Suprapubic skin (tissue), 4 donors: ENCODE data around the gene FASTKD2. TPM values are rescaled to one million over a fixed set of nuclear protein-coding genes. Genes with fewer than 3 reads are reported as not detected.

Experiments used
- DNase-seq, 2 donors: peaks; one replicate each; pipeline ENCODE4 v3.0.0-alpha.2; 2019; ENCODE audit warnings: low spot score in 2 of 2
- H3K27ac ChIP-seq: fragments of 200-600 bp; sonication (generic); one replicate; pipeline ENCODE4 v1.5.1; 2019
- H3K27me3 ChIP-seq: fragments of 200-600 bp; sonication (generic); one replicate; pipeline ENCODE4 v1.5.1; 2019
- H3K36me3 ChIP-seq: fragments of 200-600 bp; sonication (generic); one replicate; pipeline ENCODE4 v1.5.1; 2019
- H3K4me1 ChIP-seq: fragments of 200-600 bp; sonication (generic); one replicate; pipeline ENCODE4 v1.5.1; 2019
- H3K4me3 ChIP-seq: fragments of 200-600 bp; sonication (generic); one replicate; pipeline ENCODE4 v1.5.1; 2019; ENCODE audit warnings: mild to moderate bottlenecking
- H3K9me3 ChIP-seq: fragments of 200-600 bp; sonication (generic); one replicate; pipeline ENCODE4 v1.5.1; 2019
- CTCF ChIP-seq, 2 donors: fragments of 200-600 bp in 1 of 2; fragments of 450-650 bp in 1 of 2; sonication (generic) in 1 of 2; IDR thresholded peaks; one replicate each; pipeline ENCODE4 v1.5.1; 2016 to 2019; ENCODE audit warnings: antibody characterized with exemption in 2 of 2, mild to moderate bottlenecking in 1 of 2, moderate library complexity in 1 of 2
- EP300 ChIP-seq: sonication (generic); formaldehyde crosslinking; IDR thresholded peaks from one replicate; pipeline ENCODE4 v1.6.1; 2017; ENCODE audit warnings: antibody characterized with exemption
- POLR2A ChIP-seq, 2 donors: fragments of 450-650 bp; IDR thresholded peaks; one replicate each; pipeline ENCODE4 v1.6.1; 2017; ENCODE audit warnings: antibody characterized with exemption in 2 of 2, mild to moderate bottlenecking in 2 of 2, moderate library complexity in 2 of 2
- POLR2AphosphoS5 ChIP-seq, 3 donors: sonication (generic); formaldehyde crosslinking; IDR thresholded peaks; one replicate each; pipeline ENCODE4 v1.6.1; 2017; ENCODE audit warnings: antibody characterized with exemption in 3 of 3
- WGBS: methylation state at CpG from one replicate; pipeline ENCODE4 v1.1.5; 2018; 5-methylcytosine and 5-hydroxymethylcytosine counted together
- total RNA-seq, 4 donors: library from RNA; depleted of rRNA; stranded (reverse); fragments of >200 nt; gene quantifications; one replicate each; pipeline ENCODE4 v1.1.0, GENCODE V29; 2016

The FASTKD2 gene
- total RNA-seq: 10 to 100 TPM; 23.0 to 45.1 (median 28.5) TPM

GRCh38 chr2:206765242-206766056 lies at the start of gene FASTKD2, which contains the start of gene MDH1B:
TSS of gene FASTKD2 (plus strand) at chr2:206765606. CDS start at chr2:206766694, 1,088 bp downstream.
TSS of gene MDH1B (minus strand) at chr2:206765328. CDS start at chr2:206765271, 57 bp downstream.
- Histone ChIP-seq H3K36me3 (peaks cover 5% of the 10 kb centered on the region), H3K4me1 (peaks cover 31% of the 10 kb centered on the region), H3K4me3 (peak within 1 kb of the TSS; percentile 90), H3K9me3 (no peaks in the 10 kb centered on the region), H3K27me3 (no peaks in the 10 kb centered on the region), H3K27ac (peak within 1 kb of the TSS; percentile 93)
- TF ChIP-seq POLR2A (IDR thresholded peaks at IDR 0.05): no peak
- peak; percentile 5 for TF ChIP-seq EP300
- peak in 2 of 3 donors; percentile 23 to 91 for TF ChIP-seq POLR2AphosphoS5 (IDR thresholded peaks at IDR 0.05)
- TF ChIP-seq CTCF (IDR thresholded peaks at IDR 0.05): no peak
- DNase-seq: peak; percentile 92 to 93
- under 1% methylated on average over 30 of the region's 46 CpGs for WGBS

DNA sequence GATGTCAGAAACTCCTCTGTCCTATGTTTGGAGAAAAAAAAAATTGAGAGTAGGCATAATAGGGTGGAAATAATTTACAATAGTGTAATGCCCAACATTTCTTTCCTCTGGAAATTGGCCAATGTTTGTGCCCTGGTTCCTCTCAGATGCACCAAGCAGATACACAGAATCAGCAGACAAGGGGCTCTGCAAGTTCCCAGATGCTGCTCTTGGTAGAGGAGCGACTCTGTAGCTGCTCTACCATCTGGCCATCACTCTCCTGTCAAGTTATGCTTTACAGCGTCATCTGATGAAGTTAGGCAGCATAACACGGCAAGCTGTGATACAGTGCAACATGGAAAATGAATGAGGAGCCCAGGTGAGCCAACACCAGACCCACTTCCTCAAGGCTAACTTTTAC lies 48.8 kb upstream of the FASTKD2 start:
- TF ChIP-seq EP300: no peak
- no peak for TF ChIP-seq POLR2A (IDR thresholded peaks at IDR 0.05)
- no peak for TF ChIP-seq CTCF (IDR thresholded peaks at IDR 0.05)
- TF ChIP-seq POLR2AphosphoS5 (IDR thresholded peaks at IDR 0.05): no peak
- no peak for DNase-seq
- Histone ChIP-seq H3K4me3 (no peak overlapping the region), H3K27me3 (no peaks in the 10 kb centered on the region), H3K27ac (no peak overlapping the region), H3K9me3 (no peaks in the 10 kb centered on the region), H3K36me3 (no peaks in the 10 kb centered on the region), H3K4me1 (no peaks in the 10 kb centered on the region)
- 63% methylated on average over 3 of the region's 3 CpGs for WGBS

GRCh38 chr2:206718296-206718695 lies 47.1 kb upstream of the FASTKD2 start, which contains the start of gene DYTN:
TSS of gene DYTN (minus strand) at chr2:206718396. CDS start at chr2:206718279, 117 bp downstream.
- no peak within 1 kb of the TSS for H3K27ac ChIP-seq
- no peak for DNase-seq
- TF ChIP-seq CTCF (IDR thresholded peaks at IDR 0.05) (no peak), POLR2A (IDR thresholded peaks at IDR 0.05) (no peak), POLR2AphosphoS5 (IDR thresholded peaks at IDR 0.05) (no peak), EP300 (no peak)
- WGBS: 74% methylated on average over 1 of the region's 1 CpG
- H3K9me3 ChIP-seq: no peaks in the 10 kb centered on the region
- no peaks in the 10 kb centered on the region for H3K36me3 ChIP-seq
- no peaks in the 10 kb centered on the region for H3K4me1 ChIP-seq
- H3K4me3 ChIP-seq: no peak within 1 kb of the TSS
- no peaks in the 10 kb centered on the region for H3K27me3 ChIP-seq

GRCh38 chr2:206721256-206721920 lies 44.0 kb upstream of the FASTKD2 start:
- TF ChIP-seq CTCF (IDR thresholded peaks at IDR 0.05): no peak
- TF ChIP-seq POLR2AphosphoS5 (IDR thresholded peaks at IDR 0.05): no peak
- no peak for TF ChIP-seq POLR2A (IDR thresholded peaks at IDR 0.05)
- no peak for TF ChIP-seq EP300
- 75% methylated on average over 4 of the region's 4 CpGs for WGBS
- Histone ChIP-seq H3K27ac (no peak overlapping the region), H3K9me3 (no peaks in the 10 kb centered on the region), H3K4me1 (no peaks in the 10 kb centered on the region), H3K27me3 (no peaks in the 10 kb centered on the region), H3K36me3 (no peaks in the 10 kb centered on the region), H3K4me3 (no peak overlapping the region)
- no peak for DNase-seq

DNA sequence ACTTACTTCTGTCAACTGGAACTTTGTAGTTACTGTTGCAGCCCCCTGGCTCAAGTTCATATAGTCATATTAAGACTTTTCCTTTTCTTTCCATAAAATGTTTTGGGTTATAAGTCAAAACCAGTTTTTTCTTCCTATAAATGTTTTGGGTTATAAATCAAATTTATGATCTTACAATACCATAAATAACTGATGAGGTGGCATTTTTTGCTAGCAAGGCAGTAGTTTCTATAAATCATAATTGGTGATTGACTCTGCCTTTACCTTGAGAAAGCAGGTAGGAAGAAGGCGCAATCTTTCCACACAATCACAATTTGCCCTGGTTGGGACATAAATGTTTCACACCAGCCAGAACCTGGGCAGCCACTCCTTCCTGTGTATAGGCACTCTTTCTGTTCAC lies 42.1 kb upstream of the FASTKD2 start:
- no peak overlapping the region for H3K27ac ChIP-seq
- WGBS: 71% methylated on average over 1 of the region's 1 CpG
- H3K36me3 ChIP-seq: no peaks in the 10 kb centered on the region
- no peak for DNase-seq
- TF ChIP-seq EP300: no peak
- no peak for TF ChIP-seq CTCF (IDR thresholded peaks at IDR 0.05)
- no peak for TF ChIP-seq POLR2A (IDR thresholded peaks at IDR 0.05)
- no peak for TF ChIP-seq POLR2AphosphoS5 (IDR thresholded peaks at IDR 0.05)
- no peak overlapping the region for H3K4me3 ChIP-seq
- no peaks in the 10 kb centered on the region for H3K9me3 ChIP-seq
- no peaks in the 10 kb centered on the region for H3K4me1 ChIP-seq
- H3K27me3 ChIP-seq: peaks cover 4% of the 10 kb centered on the region
